ENCODE results near the gene NIP7. TPM values are rescaled to one million over a fixed set of nuclear protein-coding genes. Genes with fewer than 3 reads are reported as not detected.

The NIP7 gene
- total and polyA plus RNA-seq, 2 of the 8 experiments (the other 6 are each of a cell fraction or from before 2014, with no cell fraction given): 14.5 to 52.2 TPM

GRCh38 chr16:69298261-69298660 is 41.3 kb upstream of the NIP7 start:
- Histone ChIP-seq H4K91ac (replicated peaks; ENCODE audit: insufficient read length, low read length) (no peak overlapping the region), H3K27me3 (replicated peaks in 1 of 4; ENCODE audit: control insufficient read depth in 3 of 4, extremely low read depth in 1 of 4, insufficient read depth in 3 of 4, low read length in 3 of 4) (no peaks in the 10 kb centered on the region), H2AFZ (ENCODE audit: low read length) (no peak overlapping the region), H4K5ac (ENCODE audit: insufficient read length, low read depth, low read length) (no peak overlapping the region), H3K4ac (replicated peaks; ENCODE audit: insufficient read length, low read depth, low read length) (no peak overlapping the region), H2BK20ac (ENCODE audit: low read length) (no peak overlapping the region), H3K23ac (ENCODE audit: insufficient read length) (no peak overlapping the region), H2BK15ac (ENCODE audit: low read length) (no peak overlapping the region), H3K4me1 (replicated peaks in 1 of 4; ENCODE audit: control insufficient read depth in 3 of 4, insufficient read depth in 4 of 4, low read length in 3 of 4) (no peaks in the 10 kb centered on the region), H2BK5ac (ENCODE audit: low read depth, low read length) (no peak overlapping the region), H3K18ac (ENCODE audit: extremely low read depth, low read length) (no peak overlapping the region), H3K56ac (replicated peaks; ENCODE audit: insufficient read length, low read depth, low read length) (no peak overlapping the region), H2BK12ac (ENCODE audit: low read depth, low read length) (no peak overlapping the region), H4K20me1 (replicated peaks in 1 of 2; ENCODE audit: control insufficient read depth in 1 of 2, insufficient read depth in 2 of 2, low read length in 2 of 2) (no peaks in the 10 kb centered on the region), H3K27ac (ENCODE audit: low read depth, low read length) (no peak overlapping the region), H2AK5ac (ENCODE audit: low read depth, low read length) (no peak overlapping the region), H3K9me3 (ENCODE audit: insufficient read depth in 2 of 2, low read depth in 1 of 2, low read length in 1 of 2) (no peaks in the 10 kb centered on the region), H3K9ac (replicated peaks in 1 of 4; ENCODE audit: extremely low read depth in 1 of 4, low read depth in 3 of 4, low read length in 3 of 4) (no peak overlapping the region), H3K4me2 (ENCODE audit: insufficient read depth in 1 of 2, low read depth in 2 of 2, low read length in 2 of 2) (no peak overlapping the region), H3K4me3 (ENCODE audit: extremely low read depth in 1 of 4, insufficient read depth in 2 of 4, low read depth in 3 of 4, low read length in 4 of 4) (no peak overlapping the region), H3K79me1 (ENCODE audit: low read depth, low read length) (no peaks in the 10 kb centered on the region), H3K14ac (ENCODE audit: insufficient read length) (no peak overlapping the region), H2BK120ac (replicated peaks; ENCODE audit: low read depth, low read length) (no peak overlapping the region), H3K36me3 (ENCODE audit: control insufficient read depth in 2 of 4, insufficient read depth in 4 of 4, low read length in 3 of 4) (peaks cover 0 to 15% (median 6%) of the 10 kb centered on the region in 4 experiments; a peak in 4 of 8 replicates), H4K8ac (ENCODE audit: extremely low read depth, insufficient read depth, low read length) (no peak overlapping the region), H3K79me2 (ENCODE audit: control insufficient read depth in 1 of 2, insufficient read depth in 2 of 2, low read length in 2 of 2) (no peaks in the 10 kb centered on the region), H3K23me2 (ENCODE audit: low read depth, low read length) (no peaks in the 10 kb centered on the region)
- POLR2A ChIA-PET (ENCODE audit: partially characterized antibody): no interaction called here
- FAIRE-seq (no peak), DNase-seq (ENCODE audit: low read depth in 1 of 2, low spot score in 2 of 2) (no peak)
- CTCF ChIA-PET (ENCODE audit: partially characterized antibody): no interaction called here
- 100% methylated on average over 2 of the region's 4 CpGs; no CpG with 5 or more reads in 1 of the 2 experiments for WGBS, 2 experiments (ENCODE audit: extremely low coverage in 1 of 2, insufficient coverage in 1 of 2, insufficient read length in 1 of 2, insufficient replicate concordance in 2 of 2, low coverage in 1 of 2, low lambda C conversion rate in 2 of 2, missing lambda C conversion rate in 1 of 2)
- no peak for TF ChIP-seq PHF8 (conservative IDR thresholded peaks at IDR 0.05; ENCODE audit: low read depth, low read length)
- no peak for TF ChIP-seq SUZ12 (IDR thresholded peaks at IDR 0.05; ENCODE audit: low read length)
- no peak for TF ChIP-seq RXRA (IDR thresholded peaks at IDR 0.05; ENCODE audit: insufficient read depth, low read depth, low read length)
- TF ChIP-seq SRF (IDR thresholded peaks at IDR 0.05; ENCODE audit: low read depth, low read length): no peak
- no peak for TF ChIP-seq SP2 (IDR thresholded peaks at IDR 0.05; ENCODE audit: low read length)
- TF ChIP-seq CTCF (IDR thresholded peaks at IDR 0.05; ENCODE audit: control extremely low read depth in 1 of 3, insufficient read depth in 1 of 3, low read depth in 1 of 3, low read length in 3 of 3): no peak
- TF ChIP-seq KDM4A (IDR thresholded peaks at IDR 0.05; ENCODE audit: low read depth, low read length, severe bottlenecking): no peak
- TF ChIP-seq CHD1 (IDR thresholded peaks at IDR 0.05; ENCODE audit: low read depth, low read length): no peak
- no peak for TF ChIP-seq BRCA1 (IDR thresholded peaks at IDR 0.05; ENCODE audit: low read depth, low read length)
- TF ChIP-seq MAFK (IDR thresholded peaks at IDR 0.05; ENCODE audit: low read depth, low read length): no peak
- TF ChIP-seq E2F6 (IDR thresholded peaks at IDR 0.05): no peak
